ENCODE data around the gene AOPEP.
A peak's percentile ranks its signal among the peaks of the same experiment; 100 is the strongest.

Gene AOPEP

DNA sequence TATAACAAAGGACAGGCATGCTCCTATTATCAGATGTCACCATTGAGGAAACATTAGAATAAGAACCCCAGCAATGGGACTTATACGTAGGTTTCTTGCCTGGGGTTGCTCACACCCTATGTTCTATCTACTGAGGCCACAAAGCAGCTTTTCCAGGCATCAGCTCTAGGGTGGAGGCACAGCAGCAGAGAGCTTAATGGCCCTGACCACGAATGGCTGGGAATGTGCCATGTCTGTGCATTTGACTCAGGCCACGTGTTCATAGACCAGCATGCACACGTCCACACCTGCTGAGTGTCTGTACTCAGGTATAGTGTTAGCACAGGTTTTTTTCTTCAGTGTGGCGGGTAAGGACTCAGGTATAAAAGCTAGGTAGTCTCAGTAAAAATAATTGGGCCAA, 129.4 kb downstream of the AOPEP start:
- DNase-seq = no peak

GRCh38 chr9:94857791-94858190, 131.3 kb downstream of the AOPEP start:
- no peak for DNase-seq

- no peak for DNase-seq
Measured at GRCh38 chr9:94859226-94859625, 132.7 kb downstream of the AOPEP start.

DNA sequence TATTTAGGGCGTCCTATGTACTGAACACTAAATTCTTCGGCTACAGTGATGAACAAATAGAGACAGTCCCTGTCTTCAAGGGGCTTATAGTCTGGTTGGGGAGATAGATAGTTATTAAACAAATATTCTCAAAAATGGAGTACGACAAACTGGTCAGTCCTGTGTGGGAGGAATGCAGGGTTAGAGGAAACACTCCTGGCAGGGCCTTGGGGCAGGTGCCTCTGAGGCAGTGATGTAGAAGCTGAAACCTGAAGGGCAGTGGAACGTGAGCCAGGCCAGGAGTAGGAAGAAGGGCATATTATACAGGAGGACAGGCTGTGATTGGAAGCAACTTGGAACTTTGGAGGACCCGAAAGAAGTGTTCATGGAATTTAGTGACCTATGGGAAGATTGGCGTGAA, 133.4 kb downstream of the AOPEP start:
- DNase-seq = no peak

DNA sequence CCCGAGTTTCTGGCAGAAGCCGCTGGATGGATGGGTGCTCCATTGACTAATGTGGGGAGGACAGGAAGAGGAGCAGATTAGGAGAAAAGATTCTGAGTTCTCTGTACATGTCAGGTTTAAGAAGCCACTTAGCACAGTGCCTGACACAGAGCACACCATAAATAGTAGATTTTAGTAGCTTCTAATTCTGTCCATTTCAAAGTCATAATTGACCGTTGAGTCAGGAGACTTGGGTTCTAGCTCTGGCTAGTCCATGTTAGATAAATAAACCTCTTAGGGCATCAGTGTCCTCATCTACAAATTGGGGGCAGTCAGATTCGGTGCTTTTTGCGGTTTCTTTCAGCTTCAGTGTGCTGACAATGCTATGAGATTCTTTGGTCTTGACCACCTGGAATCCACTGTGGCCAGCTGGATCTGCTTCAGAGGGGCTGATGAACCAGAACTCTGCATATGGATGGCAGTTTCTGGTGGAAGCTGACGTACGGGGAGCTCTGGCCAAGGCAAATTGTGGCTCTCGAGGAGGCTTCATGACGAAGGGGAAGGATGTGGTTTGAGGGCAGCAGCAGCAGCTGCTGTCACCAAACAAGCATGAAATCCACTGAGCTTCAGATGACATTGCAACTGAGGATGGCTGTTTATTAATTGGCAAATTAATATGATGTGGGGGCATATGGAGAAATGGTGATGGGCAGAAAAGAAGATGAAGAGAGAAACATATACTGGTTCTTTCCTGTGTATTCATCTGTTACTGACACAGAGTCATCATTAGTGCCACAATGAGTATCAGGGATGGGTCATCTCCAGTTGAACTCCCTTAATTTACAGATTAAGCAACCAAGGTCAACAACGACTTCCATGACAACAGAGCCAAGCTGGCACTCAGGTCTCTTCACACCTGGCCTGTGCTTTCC, 134.4 kb downstream of the AOPEP start:
- DNase-seq = peak; percentile 60

- DNase-seq = no peak
Measured at GRCh38 chr9:94861589-94862272, 135.2 kb downstream of the AOPEP start.

GRCh38 chr9:94864196-94864595, 137.7 kb downstream of the AOPEP start:
- no peak for DNase-seq

DNA sequence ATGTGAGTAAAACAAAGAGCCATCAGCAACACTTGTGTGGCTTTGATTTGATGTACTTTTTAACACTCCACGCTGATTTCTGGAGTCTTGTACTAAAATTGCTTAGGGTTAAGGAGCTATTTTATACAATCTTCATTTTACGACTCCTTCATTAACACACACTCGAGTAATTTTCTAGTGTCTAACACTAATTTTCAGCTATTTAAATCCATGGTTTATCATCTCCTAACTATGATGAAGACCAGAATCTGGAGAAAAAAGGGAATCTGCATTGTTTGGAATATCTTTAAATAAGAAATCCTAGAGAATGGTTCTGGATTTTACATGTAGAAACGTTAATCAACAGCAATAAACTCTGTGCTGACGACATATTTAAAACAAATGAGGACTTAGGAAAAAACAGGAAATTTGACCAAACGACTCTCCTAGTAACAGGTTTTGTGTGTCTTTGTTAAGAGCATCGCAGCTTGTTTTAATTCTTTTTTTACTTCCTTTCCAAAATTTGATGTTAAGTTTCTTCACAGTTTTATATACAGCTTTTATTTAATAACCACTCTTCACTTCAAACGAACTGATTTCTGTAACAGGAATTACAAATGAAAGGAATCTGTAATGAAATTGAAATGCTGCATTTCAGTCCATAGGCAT, 138.5 kb downstream of the AOPEP start:
- DNase-seq = no peak

DNA sequence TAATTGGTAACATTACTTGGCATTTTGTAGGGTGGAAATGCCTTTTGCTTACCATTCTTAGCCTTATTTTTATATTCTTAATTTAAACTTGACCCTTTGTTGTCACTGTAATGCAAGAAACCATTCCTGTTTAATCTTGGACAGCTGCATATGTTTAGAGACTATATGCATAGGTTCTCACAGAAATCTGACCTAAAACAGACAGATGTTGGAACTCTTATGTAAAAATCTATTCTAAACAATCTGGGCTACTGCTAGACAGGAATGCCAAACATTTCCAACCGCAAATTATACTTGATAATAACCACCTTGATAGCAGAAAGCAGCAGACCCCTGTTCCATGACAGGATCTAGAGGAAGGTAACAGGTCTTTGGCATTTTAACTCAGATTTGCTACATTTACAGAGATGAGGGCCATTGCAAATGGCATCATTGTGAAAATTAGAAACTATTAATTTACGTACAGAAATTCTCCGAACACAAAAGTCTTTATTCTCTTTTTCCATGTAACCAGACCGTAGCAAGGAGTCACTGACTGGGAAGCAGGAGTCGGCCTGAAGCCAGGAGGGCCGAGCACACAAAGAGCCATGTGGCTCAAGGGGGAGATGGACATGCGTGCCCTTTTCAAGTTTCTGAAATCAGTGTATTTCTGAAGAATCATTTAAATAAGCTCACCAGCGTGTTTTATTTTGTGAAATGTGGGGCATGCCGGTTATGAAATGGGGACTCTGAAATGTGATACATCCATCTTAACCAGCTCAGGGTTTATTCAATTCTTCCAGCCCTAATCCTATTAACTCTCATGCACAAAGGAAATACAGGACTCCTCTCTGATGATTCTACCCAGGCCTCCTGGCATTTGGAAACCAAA, 139.3 kb downstream of the AOPEP start:
- no peak for DNase-seq

DNA sequence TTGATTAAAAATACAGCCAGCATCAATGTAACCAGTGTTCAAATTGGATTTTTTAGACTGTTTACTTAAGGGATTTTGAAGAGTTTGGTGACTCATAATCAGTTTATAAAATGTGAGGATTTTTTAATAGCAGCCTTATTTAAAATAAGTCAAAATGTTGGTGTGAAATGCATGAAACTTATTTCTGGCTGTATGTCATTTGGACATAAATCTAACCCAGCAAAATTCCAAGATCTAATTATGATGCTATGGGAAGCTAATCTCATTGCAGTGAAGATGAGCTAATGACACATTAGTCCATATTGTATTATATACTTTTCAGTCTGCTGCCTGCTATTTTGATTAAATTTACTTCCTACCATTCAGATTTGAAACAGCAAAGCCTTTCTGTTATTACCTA, 140.3 kb downstream of the AOPEP start:
- no peak for DNase-seq

DNA sequence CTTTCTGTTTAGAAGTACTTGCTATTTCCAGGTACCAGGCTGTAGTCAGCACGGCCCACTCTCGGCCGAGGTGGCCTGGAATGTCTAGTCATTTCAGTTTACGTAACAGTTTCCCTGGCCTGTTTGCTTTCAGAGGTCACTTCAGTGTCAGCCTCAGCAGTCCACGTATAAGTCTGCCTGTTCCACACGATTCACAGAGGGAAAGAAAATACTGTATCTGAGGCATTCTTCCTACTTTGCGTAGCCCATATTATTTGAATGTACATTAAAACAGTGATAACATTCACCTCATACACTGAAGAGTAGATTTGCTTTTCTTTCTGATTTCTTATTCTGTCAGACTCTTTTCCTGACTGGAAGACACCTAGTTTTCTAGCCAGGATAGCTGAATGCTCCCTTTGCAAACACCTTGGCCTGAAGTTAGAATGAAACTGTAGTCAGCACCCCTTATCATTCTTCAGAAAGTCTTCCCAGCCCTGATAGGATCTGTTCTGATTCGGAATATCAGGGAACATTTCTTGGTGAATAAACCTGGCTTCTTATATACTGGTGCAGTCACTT, 140.9 kb downstream of the AOPEP start:
- DNase-seq = no peak

GRCh38 chr9:94867842-94868312, 141.4 kb downstream of the AOPEP start:
- no peak for DNase-seq

DNA sequence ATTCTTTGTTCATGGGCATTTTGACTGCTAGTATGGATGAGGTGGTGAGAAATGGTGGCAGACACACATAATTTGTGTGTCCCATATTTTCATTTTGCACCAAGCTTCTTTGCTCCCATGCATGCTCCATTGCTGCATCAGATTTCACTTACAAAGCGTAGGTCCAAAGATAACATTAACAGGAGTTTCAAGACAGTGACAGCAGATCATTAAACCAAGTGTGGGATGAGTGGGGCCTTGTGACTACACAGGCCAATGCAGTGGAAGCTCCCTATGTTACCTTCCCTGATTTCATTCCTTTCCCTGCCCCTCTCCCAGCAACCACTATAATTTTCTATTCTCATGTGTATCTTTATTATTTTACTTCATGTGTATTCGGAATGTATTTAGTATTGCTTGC, 142.0 kb downstream of the AOPEP start:
- DNase-seq = no peak

GRCh38 chr9:94869415-94869843, 142.9 kb downstream of the AOPEP start:
- no peak for DNase-seq

GRCh38 chr9:94870465-94870792, 143.9 kb downstream of the AOPEP start:
- no peak for DNase-seq

GRCh38 chr9:94870793-94871558, 144.5 kb downstream of the AOPEP start:
- no peak for DNase-seq

GRCh38 chr9:94872083-94872833, 145.8 kb downstream of the AOPEP start:
- no peak for DNase-seq

- no peak for DNase-seq
Measured at GRCh38 chr9:94872891-94873511, 146.5 kb downstream of the AOPEP start.

GRCh38 chr9:94874316-94874715, 147.8 kb downstream of the AOPEP start:
- DNase-seq = no peak

GRCh38 chr9:94875300-94876020, 149.0 kb downstream of the AOPEP start:
- no peak for DNase-seq
